Measurements from ENCODE around the gene TAAR6. TPM values are rescaled to one million over a fixed set of nuclear protein-coding genes. Genes with fewer than 3 reads are reported as not detected.

TAAR6 gene
- total and polyA plus RNA-seq, 4 donors, result not detected

DNA sequence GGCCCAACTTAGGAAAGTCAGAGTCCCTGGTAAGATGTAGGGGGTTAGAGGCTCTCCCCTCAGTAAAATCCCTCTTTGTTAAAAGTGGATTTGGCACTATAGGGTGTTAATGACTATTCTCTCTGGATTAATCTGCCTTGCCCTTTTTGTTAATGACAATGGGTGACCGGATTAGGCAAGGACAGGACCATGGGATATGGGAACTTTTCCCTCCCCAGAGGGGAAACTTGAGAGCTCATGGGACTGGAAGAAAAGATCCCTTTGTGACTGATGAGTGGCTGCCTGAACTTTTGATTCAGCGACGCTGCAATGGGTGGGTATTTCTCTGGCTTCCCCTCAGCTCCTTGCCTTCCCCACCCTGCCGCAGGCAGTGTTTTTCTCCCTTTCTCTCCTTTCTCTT lies 44.3 kb upstream of the TAAR6 start:
- Histone ChIP-seq H3K9ac (ENCODE audit: low read depth in 1 of 2, low read length in 2 of 2) (no peak overlapping the region), H3K9me3 (ENCODE audit: control insufficient read depth in 4 of 4, low read length in 3 of 4) (no peaks in the 10 kb centered on the region), H3K4me3 (ENCODE audit: low read depth in 1 of 3, low read length in 3 of 3) (no peak overlapping the region), H3K36me3 (ENCODE audit: control insufficient read depth in 4 of 4, insufficient read depth in 3 of 4, low read depth in 1 of 4, low read length in 3 of 4) (no peaks in the 10 kb centered on the region), H3K27ac (ENCODE audit: low read depth in 1 of 2, low read length in 2 of 2) (no peak overlapping the region), H3K4me1 (ENCODE audit: control insufficient read depth in 4 of 4, insufficient read depth in 4 of 4, low read length in 3 of 4) (peaks cover 0 to 3% (median 1%) of the 10 kb centered on the region in 4 donors), H3K27me3 (ENCODE audit: control insufficient read depth in 4 of 4, insufficient read depth in 4 of 4, low read length in 3 of 4) (no peaks in the 10 kb centered on the region)
- 93% methylated on average over 4 of the region's 4 CpGs for WGBS
- TF ChIP-seq NR2F2 (IDR thresholded peaks at IDR 0.05) (no peak), MAX (IDR thresholded peaks at IDR 0.05) (no peak), RAD21 (IDR thresholded peaks at IDR 0.05) (no peak), HNF4A (conservative IDR thresholded peaks at IDR 0.05) (no peak)
- TF ChIP-seq, protein P1, sequence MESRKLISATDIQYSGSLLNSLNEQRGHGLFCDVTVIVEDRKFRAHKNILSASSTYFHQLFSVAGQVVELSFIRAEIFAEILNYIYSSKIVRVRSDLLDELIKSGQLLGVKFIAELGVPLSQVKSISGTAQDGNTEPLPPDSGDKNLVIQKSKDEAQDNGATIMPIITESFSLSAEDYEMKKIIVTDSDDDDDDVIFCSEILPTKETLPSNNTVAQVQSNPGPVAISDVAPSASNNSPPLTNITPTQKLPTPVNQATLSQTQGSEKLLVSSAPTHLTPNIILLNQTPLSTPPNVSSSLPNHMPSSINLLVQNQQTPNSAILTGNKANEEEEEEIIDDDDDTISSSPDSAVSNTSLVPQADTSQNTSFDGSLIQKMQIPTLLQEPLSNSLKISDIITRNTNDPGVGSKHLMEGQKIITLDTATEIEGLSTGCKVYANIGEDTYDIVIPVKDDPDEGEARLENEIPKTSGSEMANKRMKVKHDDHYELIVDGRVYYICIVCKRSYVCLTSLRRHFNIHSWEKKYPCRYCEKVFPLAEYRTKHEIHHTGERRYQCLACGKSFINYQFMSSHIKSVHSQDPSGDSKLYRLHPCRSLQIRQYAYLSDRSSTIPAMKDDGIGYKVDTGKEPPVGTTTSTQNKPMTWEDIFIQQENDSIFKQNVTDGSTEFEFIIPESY (IDR thresholded peaks at IDR 0.05), result no peak
- no peak for DNase-seq (ENCODE audit: low spot score)

GRCh38 chr6:132526461-132526860 lies 43.7 kb upstream of the TAAR6 start:
- no peaks in the 10 kb centered on the region for H3K9me3 ChIP-seq (ENCODE audit: control insufficient read depth in 4 of 4, low read length in 3 of 4)
- DNase-seq (ENCODE audit: low spot score), result no peak
- peaks cover 0 to 3% (median 1%) of the 10 kb centered on the region in 4 donors for H3K4me1 ChIP-seq (ENCODE audit: control insufficient read depth in 4 of 4, insufficient read depth in 4 of 4, low read length in 3 of 4)
- H3K36me3 ChIP-seq (ENCODE audit: control insufficient read depth in 4 of 4, insufficient read depth in 3 of 4, low read depth in 1 of 4, low read length in 3 of 4), result no peaks in the 10 kb centered on the region
- no peak overlapping the region for H3K27ac ChIP-seq (ENCODE audit: low read depth in 1 of 2, low read length in 2 of 2)
- TF ChIP-seq MAX (IDR thresholded peaks at IDR 0.05) (no peak), JUND (IDR thresholded peaks at IDR 0.05) (no peak)
- TF ChIP-seq, protein P2, sequence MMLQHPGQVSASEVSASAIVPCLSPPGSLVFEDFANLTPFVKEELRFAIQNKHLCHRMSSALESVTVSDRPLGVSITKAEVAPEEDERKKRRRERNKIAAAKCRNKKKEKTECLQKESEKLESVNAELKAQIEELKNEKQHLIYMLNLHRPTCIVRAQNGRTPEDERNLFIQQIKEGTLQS (IDR thresholded peaks at IDR 0.05), result no peak
- 79% methylated on average over 2 of the region's 2 CpGs for WGBS
- no peaks in the 10 kb centered on the region for H3K27me3 ChIP-seq (ENCODE audit: control insufficient read depth in 4 of 4, insufficient read depth in 4 of 4, low read length in 3 of 4)
- no peak overlapping the region for H3K9ac ChIP-seq (ENCODE audit: low read depth in 1 of 2, low read length in 2 of 2)
- no peak overlapping the region for H3K4me3 ChIP-seq (ENCODE audit: low read depth in 1 of 3, low read length in 3 of 3)

- no peak for DNase-seq (ENCODE audit: low spot score)
- H3K27me3 ChIP-seq (ENCODE audit: control insufficient read depth in 4 of 4, insufficient read depth in 4 of 4, low read length in 3 of 4), result no peaks in the 10 kb centered on the region
- H3K27ac ChIP-seq (ENCODE audit: low read depth in 1 of 2, low read length in 2 of 2), result no peak overlapping the region
- no peak overlapping the region for H3K9ac ChIP-seq (ENCODE audit: low read depth in 1 of 2, low read length in 2 of 2)
- no peak overlapping the region for H3K4me3 ChIP-seq (ENCODE audit: low read depth in 1 of 3, low read length in 3 of 3)
- 89% methylated on average over 6 of the region's 6 CpGs for WGBS
- H3K4me1 ChIP-seq (ENCODE audit: control insufficient read depth in 4 of 4, insufficient read depth in 4 of 4, low read length in 3 of 4), result peaks cover 0 to 3% (median 1%) of the 10 kb centered on the region in 4 donors
- no peaks in the 10 kb centered on the region for H3K36me3 ChIP-seq (ENCODE audit: control insufficient read depth in 4 of 4, insufficient read depth in 3 of 4, low read depth in 1 of 4, low read length in 3 of 4)
- no peaks in the 10 kb centered on the region for H3K9me3 ChIP-seq (ENCODE audit: control insufficient read depth in 4 of 4, low read length in 3 of 4)
- TF ChIP-seq RAD21 (IDR thresholded peaks at IDR 0.05) (no peak), HNF4A (conservative IDR thresholded peaks at IDR 0.05) (no peak), YY1 (IDR thresholded peaks at IDR 0.05) (no peak), TAF1 (conservative IDR thresholded peaks at IDR 0.05) (no peak), SP1 (IDR thresholded peaks at IDR 0.05) (no peak), EGR1 (IDR thresholded peaks at IDR 0.05; ENCODE audit: low read depth in 2 of 2) (no peak), CTCF (IDR thresholded peaks at IDR 0.05; ENCODE audit: low read depth, low read length, missing input control) (no peak), MAX (IDR thresholded peaks at IDR 0.05) (no peak), NR2F2 (IDR thresholded peaks at IDR 0.05) (no peak), FOXA1 (IDR thresholded peaks at IDR 0.05) (no peak), GABPA (IDR thresholded peaks at IDR 0.05 in 1 of 2, conservative IDR thresholded peaks at IDR 0.05 in 1 of 2) (no peak), JUND (IDR thresholded peaks at IDR 0.05) (no peak), FOXA2 (IDR thresholded peaks at IDR 0.05) (no peak), RXRA (IDR thresholded peaks at IDR 0.05) (no peak), REST (IDR thresholded peaks at IDR 0.05) (no peak), HNF4G (IDR thresholded peaks at IDR 0.05) (no peak)
- TF ChIP-seq, protein P2 (IDR thresholded peaks at IDR 0.05), result no peak
Observed at GRCh38 chr6:132527791-132528190, 42.3 kb upstream of the TAAR6 start.

All from liver (tissue), 9 donors.